Activated T-cell treated with anti-CD3 and anti-CD28 coated beads for 48 hours (primary cell): ENCODE measurements around the gene TMEM82.
"Not testable (repeated sequence)": the region's sequence is repeated elsewhere in the genome, so short reads cannot be mapped to it uniquely, and the experiment has no call there.

Experiments
- DNase-seq: peaks from one replicate; pipeline ENCODE4 v3.0.0-alpha.2; 2020; ENCODE audit warnings: low read depth

Gene TMEM82

DNA sequence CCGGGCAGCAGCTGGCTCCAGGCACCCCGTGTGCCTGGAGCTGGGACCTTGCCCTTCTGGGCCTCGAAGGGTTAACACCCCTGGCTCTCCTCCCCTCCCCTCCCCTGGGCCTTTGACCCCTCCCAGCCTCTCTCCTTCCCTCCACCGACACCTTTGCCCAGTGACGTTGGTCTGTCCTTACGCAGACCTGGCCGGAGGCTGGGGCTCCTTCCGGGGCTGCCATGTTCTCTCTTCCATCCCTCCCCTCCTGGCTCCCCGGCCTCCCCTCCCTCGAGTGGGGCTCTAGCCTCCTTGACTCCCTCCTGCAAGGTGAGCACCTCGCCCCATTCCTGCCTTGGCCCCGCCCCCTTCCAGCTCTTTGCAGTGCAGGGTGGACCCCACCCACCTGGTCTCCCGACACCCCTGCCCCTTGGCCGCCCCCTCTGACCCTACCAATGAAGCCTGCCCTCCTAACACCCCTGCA, at the start of gene TMEM82:
Gene TMEM82, plus strand, starts transcription at position 161 of the 463 bp plus-strand sequence. Its CDS starts 61 bp downstream, at position 222.
- DNase-seq = no peak

DNA sequence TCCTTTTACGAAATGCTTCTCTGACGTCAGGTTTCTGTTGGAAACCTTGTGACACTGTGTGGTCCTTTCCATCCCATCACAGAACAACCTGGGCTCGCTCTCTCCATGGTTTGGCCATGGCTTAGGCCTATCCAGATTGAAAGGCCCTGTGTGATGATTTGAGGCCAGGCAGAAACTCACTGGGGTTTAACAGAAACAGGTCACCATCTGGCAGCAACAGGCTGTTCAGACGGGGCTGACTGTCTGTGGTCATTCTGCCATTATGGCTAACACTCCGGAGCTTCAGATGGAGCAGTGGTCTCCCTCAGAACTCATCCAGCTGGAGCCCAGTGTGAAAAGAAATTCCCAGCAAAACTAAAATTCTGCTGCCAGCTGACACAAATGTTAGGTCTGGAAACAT, 48.9 kb upstream of the TMEM82 start:
- DNase-seq = no peak

DNA sequence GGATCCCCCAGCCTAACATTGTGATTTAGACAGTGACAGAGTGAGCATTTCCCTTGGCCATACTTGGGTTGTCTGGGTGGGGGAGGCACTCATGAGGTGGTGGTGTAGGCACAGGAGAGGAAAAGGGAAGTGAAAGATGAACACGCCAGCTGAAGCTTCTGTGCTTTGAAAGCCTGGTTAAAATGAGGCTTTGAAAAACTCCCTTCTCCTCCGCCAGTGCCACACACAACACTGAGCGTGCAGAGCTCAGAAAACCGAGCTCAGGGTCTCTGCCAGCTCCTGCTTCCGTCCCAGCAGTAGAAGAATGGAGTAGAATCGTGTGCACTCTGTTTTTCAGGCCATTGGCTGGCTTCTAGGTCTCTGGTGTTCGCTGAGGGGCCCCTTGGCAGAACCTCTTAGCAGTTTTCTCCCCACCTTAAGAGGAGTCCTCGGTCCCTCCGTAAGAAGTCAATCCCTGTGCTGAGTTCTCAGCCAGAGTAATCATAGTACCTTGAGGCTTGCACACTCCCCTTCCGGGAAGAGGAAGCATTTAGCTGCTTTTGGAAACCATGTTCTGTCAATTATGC, 45.3 kb upstream of the TMEM82 start:
- no peak for DNase-seq

DNA sequence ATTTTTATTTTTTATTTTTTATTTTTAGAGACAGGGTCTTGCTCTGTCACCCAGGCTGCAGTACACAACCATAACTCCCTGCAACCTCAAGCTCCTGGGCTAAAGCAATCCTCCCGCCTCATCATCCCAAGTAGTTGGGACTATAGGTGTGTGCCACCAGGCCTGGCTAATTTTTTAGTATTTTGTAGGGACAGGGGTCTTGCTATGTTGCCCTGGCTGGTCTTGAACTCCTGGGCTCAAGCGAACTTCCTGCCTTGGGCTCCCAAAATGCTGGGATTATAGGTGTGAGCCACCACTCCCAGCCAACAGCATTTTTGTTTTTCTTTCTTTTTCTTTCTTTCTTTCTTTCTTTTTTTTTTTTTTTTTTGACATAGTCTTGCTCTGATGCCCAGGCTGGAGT, 44.1 kb upstream of the TMEM82 start:
- DNase-seq = no peak

GRCh38 chr1:15699321-15699720, 43.0 kb upstream of the TMEM82 start:
- not testable (repeated sequence) for DNase-seq

DNA sequence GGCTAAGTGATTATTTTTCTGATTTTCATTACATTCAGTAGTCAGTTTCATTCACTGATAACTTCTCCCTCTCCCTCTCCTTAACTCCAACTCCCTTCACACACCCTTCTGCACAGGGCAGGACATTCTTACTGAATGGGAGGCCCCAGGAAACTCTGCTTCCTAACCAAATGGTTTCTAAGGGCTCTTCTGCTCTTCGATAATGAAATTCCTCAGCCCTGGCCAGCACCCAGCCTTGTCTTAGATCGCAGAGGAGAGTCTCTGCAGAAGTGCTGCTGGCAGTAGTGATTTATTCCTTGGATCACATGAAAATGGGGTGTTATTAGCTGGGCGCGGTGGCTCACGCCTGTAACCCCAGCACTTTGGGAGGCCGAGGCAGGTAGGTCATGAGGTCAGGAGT, 41.8 kb upstream of the TMEM82 start:
- no peak for DNase-seq

GRCh38 chr1:15701784-15702183, 40.5 kb upstream of the TMEM82 start:
- DNase-seq = no peak

DNA sequence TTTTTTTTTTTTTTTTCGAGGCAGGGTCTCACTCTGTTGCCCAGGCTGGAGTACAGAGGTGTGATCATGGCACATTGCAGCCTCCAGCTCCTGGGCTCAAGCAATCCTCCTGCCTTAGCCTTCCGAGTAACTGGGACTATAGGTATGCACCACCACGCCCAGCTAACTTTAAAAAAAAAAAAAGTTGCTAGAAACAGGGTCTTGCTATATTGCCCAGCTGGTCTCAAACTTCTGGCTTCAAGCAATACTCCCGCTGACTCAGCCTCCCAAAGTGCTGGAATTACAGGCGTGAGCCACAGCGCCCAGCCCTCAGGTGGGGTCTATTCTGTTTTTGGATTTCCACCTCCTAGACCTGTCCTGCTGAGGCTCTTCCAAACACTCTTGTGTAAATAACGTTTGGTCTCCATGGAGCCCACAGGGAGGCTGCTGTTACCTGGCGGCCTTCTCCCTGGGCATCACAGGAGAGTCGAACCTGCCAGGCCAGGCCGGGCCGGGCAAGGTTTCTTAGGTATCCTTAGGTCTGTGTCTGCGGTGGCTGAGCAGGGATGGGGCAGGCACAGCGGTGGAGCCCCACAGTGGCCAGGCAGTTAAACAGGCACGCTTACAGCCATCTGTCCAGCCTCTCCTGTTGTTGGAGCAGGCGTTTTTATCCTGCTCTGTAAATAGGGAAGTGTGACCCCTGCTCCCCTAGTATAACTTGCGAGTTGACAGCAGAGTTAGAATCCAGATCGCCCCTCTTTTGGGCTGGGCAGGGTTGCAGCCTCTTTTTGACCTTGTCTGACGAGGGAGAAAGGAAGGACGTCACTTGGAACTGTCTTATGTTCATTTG, 39.4 kb upstream of the TMEM82 start:
- no peak for DNase-seq

DNA sequence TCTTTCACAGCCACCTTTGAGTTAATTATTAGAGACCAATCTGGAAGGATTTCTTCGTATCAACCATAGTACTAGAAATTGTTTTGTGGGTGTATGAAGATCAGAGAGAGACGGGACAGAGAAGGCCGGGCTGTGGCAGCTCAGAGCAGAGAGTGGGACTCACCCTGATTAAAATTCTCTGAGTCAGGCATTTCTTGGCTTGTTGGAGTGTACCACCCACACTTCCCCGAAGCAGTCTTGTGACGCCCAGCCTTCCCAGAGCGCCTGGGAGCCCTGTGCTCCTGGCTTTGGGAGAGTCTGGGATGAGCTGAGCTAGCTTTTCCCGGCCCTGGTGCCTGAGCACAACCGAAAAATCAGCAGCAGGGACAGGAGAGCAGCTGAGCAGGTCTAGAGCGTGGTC, 38.7 kb upstream of the TMEM82 start:
- DNase-seq = no peak

- DNase-seq = no peak
Observed at GRCh38 chr1:15704526-15705183, 37.6 kb upstream of the TMEM82 start.

GRCh38 chr1:15705184-15705566, 37.1 kb upstream of the TMEM82 start:
- no peak for DNase-seq

DNA sequence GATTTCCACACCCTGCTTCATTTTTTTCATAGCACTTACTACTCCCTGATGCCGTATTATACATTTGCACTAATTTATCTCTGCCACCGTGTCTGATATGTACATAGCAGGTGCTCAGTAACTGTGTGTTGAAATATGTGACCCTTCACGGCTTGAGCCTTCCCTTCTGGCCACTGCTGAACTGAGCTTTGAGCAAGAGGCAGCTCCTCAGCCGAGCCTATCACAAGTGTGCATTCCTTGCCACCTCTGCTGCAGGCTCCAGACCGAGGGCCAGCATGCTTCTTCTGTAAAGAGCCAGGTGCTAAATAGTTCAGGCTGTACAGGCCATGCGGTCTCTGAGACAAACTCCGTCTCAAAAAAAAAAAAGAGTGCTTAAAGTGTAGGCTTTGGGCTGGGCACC, 35.5 kb upstream of the TMEM82 start:
- no peak for DNase-seq

GRCh38 chr1:15707239-15707925, 34.9 kb upstream of the TMEM82 start:
- DNase-seq = no peak

- no peak for DNase-seq
Observed at GRCh38 chr1:15708486-15709137, 33.7 kb upstream of the TMEM82 start.

- DNase-seq = no peak
Observed at GRCh38 chr1:15709226-15709625, 33.1 kb upstream of the TMEM82 start.

DNA sequence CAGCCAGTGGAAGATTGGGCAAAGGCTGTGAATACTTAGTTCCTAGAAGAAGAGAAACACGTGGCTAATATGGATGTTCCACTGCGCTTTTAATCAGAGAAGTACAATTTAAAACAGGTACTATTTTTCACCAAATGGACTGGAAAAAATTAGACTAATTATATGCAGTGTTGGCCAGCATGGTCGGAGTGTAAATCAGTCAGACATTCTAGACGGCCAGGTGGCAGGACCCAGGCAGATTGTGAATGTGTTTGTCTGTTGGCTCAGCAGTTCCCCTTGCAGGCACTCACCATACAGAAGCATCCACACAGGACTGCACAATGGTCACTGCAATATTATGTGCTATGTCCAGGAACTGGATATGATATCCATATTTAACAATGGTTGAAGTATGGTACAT, 30.1 kb upstream of the TMEM82 start:
- no peak for DNase-seq

DNA sequence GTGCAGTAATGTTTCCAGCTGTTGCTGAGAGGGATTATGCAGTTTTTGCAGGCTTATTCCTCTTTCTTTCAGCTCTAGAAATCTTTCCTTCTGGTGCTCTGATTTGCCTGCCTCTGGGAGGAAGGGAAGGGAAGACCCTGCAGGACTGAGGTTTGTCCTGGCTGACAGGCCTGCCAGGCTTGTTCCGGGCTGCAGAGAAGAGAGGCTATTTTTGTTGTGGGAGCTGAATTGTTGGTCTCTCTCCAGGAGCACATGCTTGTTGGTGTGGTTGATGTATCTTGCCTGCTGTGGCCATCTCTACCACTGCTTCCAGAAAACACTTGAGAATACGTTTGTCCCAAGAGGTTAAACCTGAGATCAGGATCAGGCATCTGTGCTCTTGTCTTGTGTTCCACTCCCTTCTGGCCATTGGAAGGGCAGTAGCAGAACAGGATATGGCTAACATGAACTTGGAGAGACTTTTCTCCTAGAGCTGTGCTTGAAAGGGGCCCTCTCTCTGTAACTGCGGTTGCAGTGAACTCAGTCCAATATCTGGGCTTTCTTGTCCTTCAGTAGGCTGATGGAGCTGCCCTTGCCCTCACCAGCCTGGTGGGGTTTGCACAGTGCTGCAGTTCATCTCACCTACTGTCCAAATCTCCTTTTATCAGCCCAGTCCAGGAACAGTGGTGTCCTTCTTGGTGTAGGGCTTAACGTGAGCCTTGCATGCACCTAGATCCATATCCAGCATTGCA, 27.7 kb upstream of the TMEM82 start:
- no peak for DNase-seq

- no peak for DNase-seq
Observed at GRCh38 chr1:15717418-15718125, 24.7 kb upstream of the TMEM82 start.

DNA sequence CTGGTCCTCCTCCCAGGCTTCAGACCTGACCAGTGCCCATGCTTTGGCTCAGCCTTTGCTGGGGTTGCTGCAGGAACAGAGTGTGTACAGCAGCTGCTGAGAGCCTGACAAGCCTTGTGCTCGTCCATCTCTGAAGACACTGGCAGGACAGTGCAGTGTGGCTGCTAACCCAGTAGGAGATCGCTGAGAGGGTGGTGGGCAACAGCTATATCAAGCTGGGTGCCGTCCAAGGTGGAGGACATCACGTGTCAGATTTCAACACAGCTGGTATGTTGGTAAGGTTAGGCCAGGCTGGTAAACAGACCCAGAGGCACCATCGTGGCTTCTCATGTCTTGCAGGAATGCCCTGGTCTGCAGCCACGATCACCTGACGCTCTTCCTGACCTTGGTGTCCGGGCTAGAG, 24.1 kb upstream of the TMEM82 start:
- DNase-seq = no peak

DNA sequence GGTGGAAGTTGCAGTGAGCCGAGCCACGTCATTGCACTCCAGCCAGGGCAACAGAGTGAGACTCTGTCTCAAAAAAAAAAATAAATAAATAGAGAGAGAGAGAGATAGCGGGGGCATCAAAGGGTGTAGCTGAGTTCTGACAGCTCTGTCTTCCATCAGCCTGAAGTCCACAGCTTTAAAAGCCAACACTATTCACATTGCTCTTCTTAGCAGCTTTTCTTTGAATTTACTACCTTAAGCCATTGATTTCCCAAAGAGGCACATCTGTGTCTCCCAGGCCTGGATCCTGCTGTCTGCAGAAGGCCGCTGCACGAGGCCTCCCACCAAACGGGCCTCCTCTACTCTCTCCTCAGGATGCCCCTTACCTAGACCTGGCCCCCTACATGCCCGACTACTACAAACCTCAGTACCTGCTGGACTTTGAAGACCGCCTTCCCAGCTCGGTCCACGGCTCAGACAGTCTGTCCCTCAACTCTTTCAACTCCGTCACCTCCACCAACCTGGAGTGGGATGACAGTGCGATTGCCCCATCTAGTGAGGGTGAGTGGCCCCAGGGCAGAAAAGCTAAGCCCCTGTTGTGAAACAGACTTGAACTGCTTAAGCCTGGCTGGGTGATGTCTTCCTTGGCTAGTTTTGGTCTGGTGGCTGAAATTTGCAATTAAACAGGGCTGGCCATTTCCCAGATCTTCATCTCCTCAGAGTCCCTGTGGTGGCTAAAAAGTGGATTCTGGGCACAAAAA, 22.7 kb upstream of the TMEM82 start:
- no peak for DNase-seq
